K562 (cell line): ENCODE data around the gene PARD6A. TPM values are rescaled to one million over a fixed set of nuclear protein-coding genes. Genes with fewer than 3 reads are reported as not detected.

Experiments
- ATAC-seq: fragments of 200-7000 bp; cut with Tn5 transposase; 3 replicates; pipeline ENCODE4 v1.9.1; 2020; ENCODE audit warnings: moderate library complexity
- BruUV-seq: library from RNA; stranded (reverse); fragments of 400-500 nt; replicated peaks from 2 replicates; lab custom pipeline; 2021; lab: Mats Ljungman, UMichigan
- CTCF ChIA-PET: fragments of 300-600 bp; formaldehyde crosslinking; extraction: SDS; loops from one replicate; lab custom pipeline; 2021; ENCODE audit warnings: low intra/inter-chr PET ratio; lab: Yijun Ruan, JAX
- POLR2A ChIA-PET: fragments of 300-600, 350-650 bp; sonication (Branson Sonifier 250); formaldehyde crosslinking; extraction: SDS; loops from one replicate; lab custom pipeline; 2021; ENCODE audit warnings: antibody characterized with exemption, inconsistent platforms; lab: Yijun Ruan, JAX
- DNase-seq, 4 experiments: peaks; one replicate each; pipeline versions ENCODE4 v3.0.0 to v3.0.0-alpha.2; 2011 to 2018; ENCODE audit warnings: low spot score in 3 of 4, mixed read lengths in 3 of 4; ENCODE audit errors: extremely low read depth in 1 of 4
- FAIRE-seq: peaks from 2 replicates; lab custom pipeline; 2011; peaks lifted over from hg19 to GRCh38; lab: Jason Lieb, UNC
- H2AFZ ChIP-seq: 2 replicates; pipeline ENCODE4 v1.6.0; 2011; ENCODE audit warnings: low read depth, low read length, control low read depth, inconsistent platforms
- H3K27ac ChIP-seq: fragments of 200-600 bp; 3 replicates; pipeline ENCODE4 v1.8.0; 2011; ENCODE audit warnings: low read depth, mild to moderate bottlenecking, control low read depth, inconsistent platforms, low read length, moderate library complexity, mixed read lengths; ENCODE audit errors: extremely low read depth
- H3K27me3 ChIP-seq, 2 experiments: fragments of 300-600 bp in 1 of 2; 2 replicates in 1 of 2; 3 replicates in 1 of 2; pipeline versions ENCODE4 v1.6.0 to v1.8.0; 2011; ENCODE audit warnings: inconsistent platforms in 2 of 2, low read length in 2 of 2, mild to moderate bottlenecking in 1 of 2, mixed read lengths in 1 of 2, moderate library complexity in 1 of 2; ENCODE audit not compliant: control insufficient read depth in 2 of 2, insufficient read depth in 2 of 2
- H3K36me3 ChIP-seq: fragments of 300-600 bp; 3 replicates; pipeline ENCODE4 v1.8.0; 2011; ENCODE audit warnings: mild to moderate bottlenecking, low read length, inconsistent platforms; ENCODE audit not compliant: control insufficient read depth, insufficient read depth
- H3K4me1 ChIP-seq, 2 experiments: fragments of 200-600 bp in 1 of 2; replicated peaks in 1 of 2; 2 replicates in 1 of 2; 3 replicates in 1 of 2; pipeline versions ENCODE4 v1.5.1 to v1.8.0; 2011; ENCODE audit warnings: inconsistent platforms in 2 of 2, low read length in 2 of 2, mild to moderate bottlenecking in 1 of 2, mixed read lengths in 1 of 2, moderate library complexity in 1 of 2; ENCODE audit not compliant: control insufficient read depth in 2 of 2, insufficient read depth in 2 of 2
- H3K4me2 ChIP-seq: 2 replicates; pipeline ENCODE4 v1.6.1; 2011; ENCODE audit warnings: low read length, control low read depth, inconsistent platforms, mixed read lengths; ENCODE audit not compliant: insufficient read depth
- H3K4me3 ChIP-seq: fragments of 200-600 bp; sonication (generic), shearing (Covaris generic); 2 replicates; pipeline ENCODE4 v1.5.1; 2016; ENCODE audit warnings: control low read depth, inconsistent platforms
- H3K79me2 ChIP-seq: fragments of 200-600 bp; 3 replicates; pipeline ENCODE4 v1.8.0; 2011; ENCODE audit warnings: low read length, inconsistent platforms; ENCODE audit not compliant: control insufficient read depth, insufficient read depth
- H3K9ac ChIP-seq, 2 experiments: 2 replicates each; pipeline versions ENCODE4 v1.6.0 to v1.6.1; 2011; ENCODE audit warnings: low read depth in 2 of 2, low read length in 2 of 2, control low read depth in 1 of 2, inconsistent platforms in 1 of 2, mild to moderate bottlenecking in 1 of 2, mixed read lengths in 1 of 2; ENCODE audit not compliant: insufficient read depth in 1 of 2
- H3K9me1 ChIP-seq: one replicate; pipeline ENCODE4 v1.6.0; 2011; ENCODE audit warnings: inconsistent platforms, mild to moderate bottlenecking, low read length, moderate library complexity; ENCODE audit not compliant: control insufficient read depth, insufficient read depth
- H3K9me3 ChIP-seq: replicated peaks from 2 replicates; pipeline ENCODE4 v1.5.1; 2011; ENCODE audit warnings: low read depth, low read length, inconsistent platforms; ENCODE audit not compliant: control insufficient read depth, insufficient read depth
- H4K20me1 ChIP-seq: replicated peaks from 2 replicates; pipeline ENCODE4 v1.6.1; 2011; ENCODE audit warnings: low read length, inconsistent platforms, mixed read lengths; ENCODE audit not compliant: control insufficient read depth, insufficient read depth
- ARHGAP35 ChIP-seq: fragments of 450-650 bp; IDR thresholded peaks from 2 replicates; pipeline ENCODE4 v1.6.1; 2018; ENCODE audit not compliant: partially characterized antibody
- ARID4B ChIP-seq: sonication (generic); formaldehyde crosslinking; IDR thresholded peaks from 2 replicates; pipeline ENCODE4 v1.8.0; 2022; ENCODE audit warnings: mild to moderate bottlenecking, missing genetic modification reagents
- FOXA1 ChIP-seq: fragments of 450-650 bp; IDR thresholded peaks from 2 replicates; pipeline ENCODE4 v1.6.1; 2016; ENCODE audit warnings: mild to moderate bottlenecking, borderline replicate concordance
- HDAC3 ChIP-seq: fragments of 450-650 bp; IDR thresholded peaks from 2 replicates; pipeline ENCODE4 v1.6.1; 2018; ENCODE audit warnings: borderline replicate concordance, mild to moderate bottlenecking, moderate library complexity; ENCODE audit not compliant: partially characterized antibody
- HDAC6 ChIP-seq: IDR thresholded peaks from 2 replicates; pipeline ENCODE4 v1.6.1; 2012; ENCODE audit warnings: low read depth, mild to moderate bottlenecking, control low read depth, inconsistent platforms, low read length, moderate library complexity
- HLTF ChIP-seq: fragments of 450-650 bp; IDR thresholded peaks from 2 replicates; pipeline ENCODE4 v1.6.1; 2016
- MBD2 ChIP-seq: sonication (generic); IDR thresholded peaks from 2 replicates; pipeline ENCODE4 v1.6.1; 2016; ENCODE audit warnings: low read depth, borderline replicate concordance
- RBM34 ChIP-seq: fragments of 200-400 bp; formaldehyde crosslinking; IDR thresholded peaks from 2 replicates; pipeline ENCODE4 v1.6.1; 2018; ENCODE audit warnings: low read length, borderline replicate concordance; ENCODE audit not compliant: insufficient read depth
- TCF7 ChIP-seq: sonication (generic); IDR thresholded peaks from 2 replicates; pipeline ENCODE4 v1.6.1; 2016; ENCODE audit warnings: antibody characterized with exemption, borderline replicate concordance
- WGBS: fragments of 100-300 bp; shearing (Covaris generic); methylation state at CpG from one replicate; pipeline ENCODE4 v1.1.6; 2016; ENCODE audit warnings: low coverage, mixed read lengths; ENCODE audit not compliant: insufficient coverage; ENCODE audit errors: missing lambda C conversion rate; 5-methylcytosine and 5-hydroxymethylcytosine counted together
- in situ Hi-C: fragments of 300-500 bp; cut with MboI; formaldehyde crosslinking; loops from 4 replicates; pipeline ENCODE4 v1.15.0; 2018; ENCODE audit warnings: inconsistent platforms, mixed read lengths
- intact Hi-C: fragments of 100-400 bp; cut with micrococcal nuclease; formaldehyde crosslinking; loops from 2 replicates; pipeline ENCODE4 v1.14.2; 2022
- polyA plus RNA-seq, 8 experiments: library from polyadenylated mRNA; depleted of rRNA in 4 of 8; stranded (reverse) in 5 of 8; unstranded in 3 of 8; fragments of >200 nt; fragmentation: Nextera tagmentation in 2 of 8; fragmentation: Illumina TruSeq in 1 of 8; extraction: Ambion mirVana in 2 of 8; extraction: Trizol in 1 of 8; gene quantifications; 2 replicates each; pipeline versions ENCODE4 v1.2.1 to v1.2.3, GENCODE V29; 2011 to 2014; ENCODE audit warnings: inconsistent platforms in 1 of 8, missing spikeins in 1 of 8
- total RNA-seq, 7 experiments: library from RNA; depleted of rRNA in 6 of 7; stranded (reverse); fragments of >200 nt in 6 of 7; fragmentation: Illumina TruSeq in 2 of 7; extraction: Trizol in 2 of 7; gene quantifications; 2 replicates each; pipeline versions ENCODE4 v1.2.1 to v1.2.3, GENCODE V29; 2011 to 2021; ENCODE audit warnings: low replicate concordance in 1 of 7
- TF ChIP-seq, protein P1 (sequence below): sonication (generic); formaldehyde crosslinking; IDR thresholded peaks from 2 replicates; pipeline ENCODE4 v1.8.0; 2022; ENCODE audit warnings: mild to moderate bottlenecking, missing genetic modification reagents, borderline replicate concordance
- TF ChIP-seq, protein P2 (sequence below): fragments of 250-450 bp; sonication (Bioruptor Pico); IDR thresholded peaks from 2 replicates; pipeline ENCODE4 v1.4.0; 2020; ENCODE audit warnings: mild to moderate bottlenecking
- TF ChIP-seq, protein P3 (sequence below): fragments of 450-650 bp; IDR thresholded peaks from 2 replicates; pipeline ENCODE4 v1.6.1; 2017; ENCODE audit warnings: mild to moderate bottlenecking, moderate library complexity

PARD6A gene
- total and polyA plus RNA-seq, 9 of the 15 experiments (the other 6 are each of a cell fraction or from before 2014, with no cell fraction given), result 0.04 to 2.0 (median 0.44) TPM

DNA sequence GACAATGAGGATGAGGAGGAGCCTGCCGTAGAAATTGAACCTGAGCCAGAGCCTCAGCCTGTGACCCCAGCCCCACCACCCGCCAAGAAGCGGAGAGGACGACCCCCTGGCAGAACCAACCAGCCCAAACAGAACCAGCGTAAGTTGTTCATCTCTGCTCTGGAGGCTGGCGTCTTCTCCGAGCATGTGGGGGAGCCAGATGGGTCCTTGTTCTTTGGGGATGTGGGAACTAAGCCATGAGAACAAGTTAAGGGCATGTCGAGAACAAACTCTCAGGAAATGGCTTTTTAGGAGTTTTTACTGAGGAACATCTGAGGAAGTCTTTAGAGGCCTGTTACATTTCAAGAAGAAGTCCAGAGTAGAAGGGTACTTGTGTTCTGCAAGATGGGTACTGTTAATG lies 24.0 kb upstream of the PARD6A start (continued):
- no peak for TF ChIP-seq ARID4B

GRCh38 chr16:67637625-67638024 lies 23.1 kb upstream of the PARD6A start:
- no peak for ATAC-seq
- 94% methylated on average over 11 of the region's 12 CpGs for WGBS
- FAIRE-seq, result no peak
- no peak overlapping the region for H2AFZ ChIP-seq
- H3K9ac ChIP-seq, result no peak overlapping the region
- H3K27ac ChIP-seq, result no peak overlapping the region
- no peak overlapping the region for H3K4me2 ChIP-seq
- ChIA-PET CTCF (no interaction called here), POLR2A (interaction anchor here (1.1 to 1.3 kb wide), 2 partner anchors 10 to 14 kb away, joined by 3 to 4 read pairs; no protein-coding TSS in a partner anchor)
- H3K36me3 ChIP-seq, result peaks cover 52% of the 10 kb centered on the region
- H3K9me1 ChIP-seq, result no peaks in the 10 kb centered on the region
- H3K4me3 ChIP-seq, result no peak overlapping the region
- no peak for DNase-seq
- H4K20me1 ChIP-seq, result no peaks in the 10 kb centered on the region
- H3K27me3 ChIP-seq, result no peaks in the 10 kb centered on the region
- intact Hi-C loops (no loop called here), in situ Hi-C loops (no loop called here)
- H3K79me2 ChIP-seq, result no peaks in the 10 kb centered on the region
- no peaks in the 10 kb centered on the region for H3K9me3 ChIP-seq
- H3K4me1 ChIP-seq, result no peaks in the 10 kb centered on the region
- BruUV-seq, result no TSS peak
- TF ChIP-seq RBM34, result no peak
- TF ChIP-seq ARHGAP35, result no peak
- no peak for TF ChIP-seq FOXA1
- TF ChIP-seq, protein P1, sequence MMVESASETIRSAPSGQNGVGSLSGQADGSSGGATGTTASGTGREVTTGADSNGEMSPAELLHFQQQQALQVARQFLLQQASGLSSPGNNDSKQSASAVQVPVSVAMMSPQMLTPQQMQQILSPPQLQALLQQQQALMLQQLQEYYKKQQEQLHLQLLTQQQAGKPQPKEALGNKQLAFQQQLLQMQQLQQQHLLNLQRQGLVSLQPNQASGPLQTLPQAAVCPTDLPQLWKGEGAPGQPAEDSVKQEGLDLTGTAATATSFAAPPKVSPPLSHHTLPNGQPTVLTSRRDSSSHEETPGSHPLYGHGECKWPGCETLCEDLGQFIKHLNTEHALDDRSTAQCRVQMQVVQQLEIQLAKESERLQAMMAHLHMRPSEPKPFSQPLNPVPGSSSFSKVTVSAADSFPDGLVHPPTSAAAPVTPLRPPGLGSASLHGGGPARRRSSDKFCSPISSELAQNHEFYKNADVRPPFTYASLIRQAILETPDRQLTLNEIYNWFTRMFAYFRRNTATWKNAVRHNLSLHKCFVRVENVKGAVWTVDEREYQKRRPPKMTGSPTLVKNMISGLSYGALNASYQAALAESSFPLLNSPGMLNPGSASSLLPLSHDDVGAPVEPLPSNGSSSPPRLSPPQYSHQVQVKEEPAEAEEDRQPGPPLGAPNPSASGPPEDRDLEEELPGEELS (CRISPR knock-in tag), result no peak
- TF ChIP-seq, protein P2, sequence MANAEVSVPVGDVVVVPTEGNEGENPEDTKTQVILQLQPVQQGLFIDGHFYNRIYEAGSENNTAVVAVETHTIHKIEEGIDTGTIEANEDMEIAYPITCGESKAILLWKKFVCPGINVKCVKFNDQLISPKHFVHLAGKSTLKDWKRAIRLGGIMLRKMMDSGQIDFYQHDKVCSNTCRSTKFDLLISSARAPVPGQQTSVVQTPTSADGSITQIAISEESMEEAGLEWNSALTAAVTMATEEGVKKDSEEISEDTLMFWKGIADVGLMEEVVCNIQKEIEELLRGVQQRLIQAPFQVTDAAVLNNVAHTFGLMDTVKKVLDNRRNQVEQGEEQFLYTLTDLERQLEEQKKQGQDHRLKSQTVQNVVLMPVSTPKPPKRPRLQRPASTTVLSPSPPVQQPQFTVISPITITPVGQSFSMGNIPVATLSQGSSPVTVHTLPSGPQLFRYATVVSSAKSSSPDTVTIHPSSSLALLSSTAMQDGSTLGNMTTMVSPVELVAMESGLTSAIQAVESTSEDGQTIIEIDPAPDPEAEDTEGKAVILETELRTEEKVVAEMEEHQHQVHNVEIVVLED (CRISPR knock-in tag), result no peak
- no peak for TF ChIP-seq HLTF
- TF ChIP-seq HDAC6, result no peak
- no peak for TF ChIP-seq HDAC3
- no peak for TF ChIP-seq MBD2
- TF ChIP-seq, protein P3, sequence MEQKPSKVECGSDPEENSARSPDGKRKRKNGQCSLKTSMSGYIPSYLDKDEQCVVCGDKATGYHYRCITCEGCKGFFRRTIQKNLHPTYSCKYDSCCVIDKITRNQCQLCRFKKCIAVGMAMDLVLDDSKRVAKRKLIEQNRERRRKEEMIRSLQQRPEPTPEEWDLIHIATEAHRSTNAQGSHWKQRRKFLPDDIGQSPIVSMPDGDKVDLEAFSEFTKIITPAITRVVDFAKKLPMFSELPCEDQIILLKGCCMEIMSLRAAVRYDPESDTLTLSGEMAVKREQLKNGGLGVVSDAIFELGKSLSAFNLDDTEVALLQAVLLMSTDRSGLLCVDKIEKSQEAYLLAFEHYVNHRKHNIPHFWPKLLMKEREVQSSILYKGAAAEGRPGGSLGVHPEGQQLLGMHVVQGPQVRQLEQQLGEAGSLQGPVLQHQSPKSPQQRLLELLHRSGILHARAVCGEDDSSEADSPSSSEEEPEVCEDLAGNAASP, result no peak
- TF ChIP-seq TCF7, result no peak
